ENCODE data around the gene HSPG2.
"Not testable (repeated sequence)": the region's sequence is repeated elsewhere in the genome, so short reads cannot be mapped to it uniquely, and the experiment has no call there.

Gene HSPG2

DNA sequence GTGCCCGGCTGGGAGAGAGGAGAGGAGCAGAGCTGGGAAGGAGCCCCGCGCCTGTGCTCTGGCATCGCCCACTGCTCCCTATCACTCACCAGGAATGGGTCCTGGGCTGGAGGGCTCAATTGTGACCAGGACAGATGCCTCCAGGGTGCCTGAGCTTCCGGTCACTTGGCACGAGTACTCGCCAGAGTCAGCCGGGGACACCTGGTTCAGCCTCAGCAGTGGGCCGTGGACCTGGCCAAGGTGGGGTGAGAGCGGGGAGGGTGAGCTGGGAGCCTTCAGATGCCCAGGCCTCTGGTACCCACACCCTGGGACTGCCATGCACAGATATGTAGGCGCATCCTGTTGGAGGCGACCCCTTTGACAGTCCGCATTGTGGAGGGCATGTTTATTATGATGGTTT is 93.9 kb downstream of the HSPG2 start:
- DNase-seq (ENCODE audit: low read depth), result no peak

DNA sequence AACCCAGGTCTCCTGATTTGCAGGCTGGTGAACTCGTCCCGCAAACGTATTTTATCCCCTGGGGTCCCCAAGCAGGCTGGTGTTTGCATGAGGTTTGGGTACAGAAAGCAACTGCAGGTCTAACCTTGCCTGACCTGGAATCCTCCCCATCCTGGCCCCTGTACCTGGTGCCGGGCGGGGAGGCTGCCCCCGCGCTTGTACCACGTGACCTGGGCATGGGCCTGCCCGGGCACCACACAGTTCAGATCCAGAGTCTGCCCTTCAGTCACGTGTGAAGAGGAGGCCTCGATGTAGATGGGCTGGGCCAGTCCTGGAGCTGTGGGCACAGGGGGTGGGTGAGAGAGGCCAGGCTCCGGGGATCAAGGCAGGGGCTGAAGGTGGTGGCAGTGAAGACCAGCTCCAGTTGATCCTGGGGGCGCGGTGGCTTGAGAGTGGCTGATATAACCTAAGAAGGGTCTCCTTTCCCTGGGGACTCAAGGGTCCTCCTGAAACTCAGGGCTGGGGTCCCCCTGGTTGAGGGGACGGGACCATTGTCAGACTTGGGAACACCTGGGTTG is 94.4 kb downstream of the HSPG2 start:
- no peak for DNase-seq (ENCODE audit: low read depth)

DNA sequence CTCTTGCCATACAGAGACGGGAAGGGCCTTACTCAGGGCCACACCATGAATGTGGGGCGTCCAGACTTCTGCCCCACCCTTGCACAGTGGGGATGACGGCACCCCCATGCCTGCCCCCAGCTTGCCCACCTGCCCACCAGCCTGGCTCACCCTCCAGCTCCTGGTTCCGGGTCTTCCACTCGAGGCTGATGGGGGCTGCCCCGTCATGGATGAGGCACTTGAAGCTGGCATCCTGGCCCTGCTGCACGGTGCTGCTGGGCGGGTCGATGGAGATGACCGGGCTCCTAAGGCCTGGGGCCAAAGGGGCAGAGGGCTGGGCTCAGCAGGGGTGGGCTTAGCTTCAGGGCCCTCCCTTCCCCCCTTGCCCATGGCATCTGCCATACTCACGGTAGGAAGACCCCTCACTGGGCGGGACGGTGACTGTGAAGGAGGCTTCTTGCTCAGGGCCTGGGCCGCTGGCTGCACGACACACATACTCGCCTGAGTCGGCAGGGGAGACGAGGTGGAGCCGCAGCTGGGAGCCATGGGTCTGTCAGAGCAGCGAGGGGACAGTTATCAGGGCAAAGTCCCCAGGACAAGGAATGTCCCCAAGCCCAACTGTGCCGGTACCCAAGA is 95.2 kb downstream of the HSPG2 start:
- DNase-seq (ENCODE audit: low read depth), result no peak

DNA sequence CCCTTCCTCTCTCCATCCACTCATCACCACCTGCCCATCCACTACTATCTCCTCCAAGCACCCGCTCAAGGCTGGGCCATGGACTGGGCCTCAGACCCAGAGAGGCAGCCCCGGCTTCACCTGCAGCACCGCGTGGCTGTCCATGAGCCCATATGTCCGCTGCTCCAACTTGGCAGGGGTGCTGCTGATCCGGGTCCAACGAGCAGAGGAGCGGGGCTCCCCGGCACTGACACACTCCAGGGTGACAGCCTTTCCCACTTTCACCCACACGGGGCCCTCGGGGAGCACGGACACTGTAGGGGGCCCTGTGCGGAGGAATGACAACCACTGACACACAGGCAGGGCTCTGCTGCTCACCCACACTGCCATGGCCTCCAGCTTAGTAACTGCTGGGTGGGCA is 96.1 kb downstream of the HSPG2 start:
- no peak for DNase-seq (ENCODE audit: low read depth)

DNA sequence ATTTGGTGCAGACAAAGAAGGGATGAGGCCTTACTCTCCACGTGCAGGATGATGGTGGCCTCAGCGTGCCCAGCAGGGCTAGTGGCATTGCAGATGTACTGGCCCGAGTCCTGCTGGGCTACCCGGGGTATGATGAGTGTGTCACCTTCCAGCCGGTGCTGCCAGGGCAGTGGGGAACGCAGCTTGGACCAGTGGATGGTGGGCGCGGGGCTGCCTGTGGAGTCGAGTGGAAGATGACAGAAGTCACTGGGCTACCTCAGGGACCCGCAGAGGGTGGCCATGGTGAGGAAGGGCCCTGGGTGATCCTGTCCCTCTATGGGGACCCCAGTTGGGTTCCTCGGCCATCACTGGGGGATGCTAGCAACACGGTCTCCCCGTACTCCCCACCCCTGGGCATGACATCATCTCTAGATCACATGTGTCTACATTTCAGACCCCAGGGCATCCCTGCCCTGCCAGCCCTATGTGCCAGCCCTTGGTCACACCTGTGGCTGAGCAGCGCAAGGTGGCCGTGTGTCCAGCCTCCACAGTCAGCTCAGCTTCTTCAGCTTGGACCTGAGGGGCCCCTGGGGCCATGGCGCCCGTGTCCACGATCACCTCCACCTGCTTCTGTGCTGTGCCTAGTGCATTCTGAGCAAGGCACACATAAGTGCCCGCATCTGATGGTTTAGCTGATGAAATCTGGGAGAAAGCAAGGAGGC is 97.6 kb downstream of the HSPG2 start:
- no peak for DNase-seq (ENCODE audit: low read depth)

DNA sequence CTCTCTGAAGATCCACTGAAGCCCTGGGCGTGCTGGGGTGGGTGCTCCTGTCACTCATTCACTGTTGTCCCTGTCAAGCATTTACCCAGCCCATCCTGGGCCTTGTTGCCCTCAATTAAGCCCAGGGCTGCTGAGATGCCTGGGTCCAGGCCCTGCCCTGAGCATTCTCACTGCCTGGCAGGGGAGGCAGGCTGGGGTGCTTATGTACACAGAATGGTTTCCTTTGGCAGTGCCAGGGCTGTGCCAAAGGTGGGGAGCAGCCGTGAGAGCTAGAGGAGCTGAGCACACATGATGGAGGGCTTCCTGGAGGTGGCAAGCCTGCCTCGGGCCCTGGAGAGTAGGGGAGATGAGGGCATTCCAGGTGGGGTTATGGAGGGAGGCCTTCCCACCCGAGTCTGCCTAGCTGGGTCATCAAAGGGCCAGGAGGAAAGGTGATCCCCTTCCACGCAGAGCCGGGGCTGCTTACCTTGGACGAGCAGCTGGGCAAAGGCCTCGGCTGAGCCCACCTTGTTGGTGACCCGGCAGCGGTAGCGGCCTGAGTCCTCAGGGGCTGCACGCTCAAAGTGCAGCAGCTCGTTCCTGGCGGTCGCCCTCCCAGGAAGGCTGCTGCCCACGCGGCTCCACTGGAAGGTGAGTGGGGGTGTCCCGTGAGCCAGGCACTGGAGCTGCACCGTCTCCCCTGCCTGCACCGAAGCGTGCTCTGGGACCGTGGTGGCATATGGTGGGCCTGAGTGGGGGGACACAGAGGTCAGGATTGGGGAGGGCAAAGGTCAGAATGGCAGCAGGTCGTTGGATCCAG is 98.6 kb downstream of the HSPG2 start:
- no peak for DNase-seq (ENCODE audit: low read depth)

DNA sequence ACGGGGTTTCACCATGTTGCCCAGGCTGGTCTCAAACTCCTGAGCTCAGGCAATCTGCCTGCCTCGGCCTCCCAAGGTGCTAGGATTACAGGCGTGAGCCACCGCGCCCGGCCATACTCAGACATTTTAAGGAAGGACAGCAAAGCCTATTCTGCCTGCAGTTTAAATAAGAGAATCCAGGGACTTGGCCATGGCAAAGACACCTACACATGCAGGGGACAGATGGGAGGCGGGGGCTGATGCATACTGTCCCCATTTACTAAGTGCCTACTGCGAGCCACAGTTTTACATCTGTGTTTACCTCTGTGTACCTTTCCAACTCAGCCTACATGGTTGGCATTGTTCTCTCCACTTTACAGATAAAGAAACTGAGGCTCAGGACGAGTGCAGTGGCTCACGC is 99.6 kb downstream of the HSPG2 start:
- no peak for DNase-seq (ENCODE audit: low read depth)

DNA sequence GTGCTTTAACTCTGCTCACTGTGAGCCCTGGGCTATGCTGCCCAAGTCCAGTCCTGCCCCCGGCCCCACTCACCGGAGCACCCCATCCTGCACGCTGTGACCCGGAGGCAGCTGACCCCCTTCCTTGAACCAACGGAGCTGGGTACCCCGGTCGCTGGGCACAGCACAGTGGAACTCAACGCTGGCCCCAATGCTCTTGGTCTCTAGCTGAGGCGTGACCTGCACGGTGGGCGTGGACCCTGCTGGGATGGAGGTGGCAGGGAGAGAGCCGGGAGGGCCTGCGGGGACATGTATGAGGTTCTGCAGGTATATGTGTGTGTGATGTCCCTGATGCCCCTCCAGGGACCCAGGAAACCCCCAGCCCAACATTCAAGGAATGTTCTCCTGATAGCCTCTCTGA is 100.4 kb downstream of the HSPG2 start:
- DNase-seq (ENCODE audit: low read depth), result no peak

DNA sequence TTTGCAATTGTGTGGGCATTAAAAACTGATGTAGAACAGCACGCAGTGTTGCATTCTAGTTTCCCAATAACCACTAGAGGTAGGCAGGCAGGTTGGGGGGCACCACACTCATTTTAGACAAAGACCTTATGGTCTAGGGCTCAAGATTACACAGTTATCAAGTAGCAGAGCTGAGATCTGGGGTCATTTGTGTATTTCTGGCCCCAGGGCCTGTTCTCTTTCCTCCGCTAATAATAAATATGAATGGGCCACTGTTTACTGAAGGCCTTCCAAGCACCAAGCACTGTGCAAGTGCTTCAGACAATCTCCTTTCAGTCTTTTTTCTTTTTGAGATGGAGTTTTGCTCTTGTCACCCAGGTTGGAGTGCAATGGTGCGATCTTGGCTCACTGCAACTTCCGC is 101.1 kb downstream of the HSPG2 start:
- no peak for DNase-seq (ENCODE audit: low read depth)

DNA sequence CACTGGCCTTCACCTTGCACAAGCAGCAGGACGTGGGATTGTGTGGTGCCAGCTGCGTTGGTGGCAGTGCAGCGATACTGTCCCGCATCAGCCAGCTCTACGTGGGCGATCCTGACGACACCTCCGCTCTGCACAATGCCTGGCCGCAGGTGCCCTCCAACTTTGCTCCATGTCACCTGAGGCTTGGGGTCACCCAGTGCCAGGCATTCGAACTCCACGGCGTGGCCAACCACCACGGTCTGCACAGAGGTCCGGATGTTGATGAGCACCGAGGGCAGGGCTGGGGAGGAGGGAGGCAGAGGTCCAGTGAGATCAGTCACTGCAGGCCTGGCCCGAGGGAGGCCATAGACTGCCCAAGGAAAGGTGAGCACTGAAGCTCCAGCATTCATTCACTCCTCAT is 102.4 kb downstream of the HSPG2 start:
- no peak for DNase-seq (ENCODE audit: low read depth)

DNA sequence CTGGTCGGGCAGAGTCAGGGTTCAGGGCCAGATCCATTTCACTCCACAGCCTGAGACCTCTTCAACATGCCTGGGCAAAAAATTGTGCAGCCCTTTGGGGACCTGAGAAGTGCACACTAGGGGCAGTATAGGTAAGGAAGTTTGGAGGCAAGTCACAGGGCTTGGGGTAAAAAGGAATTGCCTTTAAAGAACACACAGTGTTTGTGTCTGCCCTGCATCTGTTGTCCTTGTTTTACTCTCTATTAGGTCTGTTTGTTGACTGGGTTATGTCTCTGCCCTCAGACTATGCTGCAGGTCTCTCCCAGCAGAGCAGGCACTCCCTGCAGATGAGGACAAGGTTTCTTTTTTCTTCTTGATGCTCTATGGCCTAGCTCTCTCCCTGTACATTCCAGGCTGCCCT is 103.0 kb downstream of the HSPG2 start:
- no peak for DNase-seq (ENCODE audit: low read depth)

DNA sequence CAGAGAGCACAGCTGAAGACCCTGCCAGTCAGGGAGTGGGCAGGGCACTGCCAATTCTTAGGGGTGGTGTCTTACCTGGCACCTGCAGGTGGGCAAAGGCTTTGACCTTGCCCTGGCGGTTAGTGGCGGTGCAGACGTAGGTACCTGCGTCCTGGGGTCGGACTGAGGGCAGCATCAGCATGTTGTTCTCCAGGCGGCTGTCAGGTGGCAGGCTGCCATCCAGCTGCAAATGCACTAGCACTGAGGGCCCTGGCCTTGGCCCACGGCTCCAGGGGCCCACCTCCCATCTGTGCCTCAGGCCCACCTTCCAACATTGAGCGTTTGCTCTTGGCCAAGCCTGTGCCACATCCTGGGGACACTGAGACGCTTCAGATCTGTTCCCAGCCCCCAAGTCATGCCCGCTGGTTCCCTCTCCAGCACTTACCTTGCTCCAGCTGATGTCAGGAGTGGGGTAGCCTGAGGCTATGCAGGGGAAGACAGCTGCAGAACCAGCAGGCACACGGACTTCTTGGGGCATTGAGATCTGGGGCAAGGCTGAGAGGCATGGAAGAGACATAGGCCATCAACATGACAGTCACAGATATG is 103.6 kb downstream of the HSPG2 start:
- DNase-seq (ENCODE audit: low read depth), result no peak

DNA sequence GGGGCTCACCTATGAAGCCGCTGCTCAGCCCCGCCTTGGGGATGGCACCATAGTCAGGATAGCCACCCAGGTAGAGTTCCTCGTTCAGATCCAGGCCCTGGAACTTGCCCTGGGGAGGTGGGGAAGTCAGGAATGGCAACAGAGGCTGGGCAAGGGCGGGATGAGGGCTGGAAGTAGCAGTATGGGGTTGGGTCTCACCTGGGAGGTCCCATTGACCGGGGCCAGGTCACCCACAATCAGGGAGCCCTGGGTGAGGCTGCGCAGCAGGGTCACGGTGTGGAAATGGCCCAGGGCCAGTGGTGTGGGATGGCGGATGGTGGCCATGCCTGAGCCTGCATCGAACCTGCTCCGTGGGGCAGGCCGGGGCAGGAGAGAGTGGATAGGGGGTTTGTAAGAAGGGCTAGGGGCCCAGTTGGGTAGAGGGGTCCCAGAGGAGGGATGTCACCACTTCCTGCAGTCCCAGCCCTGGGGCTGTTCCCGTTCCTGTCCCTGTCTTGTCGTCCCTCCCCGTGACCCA is 105.6 kb downstream of the HSPG2 start:
- no peak for DNase-seq (ENCODE audit: low read depth)

DNA sequence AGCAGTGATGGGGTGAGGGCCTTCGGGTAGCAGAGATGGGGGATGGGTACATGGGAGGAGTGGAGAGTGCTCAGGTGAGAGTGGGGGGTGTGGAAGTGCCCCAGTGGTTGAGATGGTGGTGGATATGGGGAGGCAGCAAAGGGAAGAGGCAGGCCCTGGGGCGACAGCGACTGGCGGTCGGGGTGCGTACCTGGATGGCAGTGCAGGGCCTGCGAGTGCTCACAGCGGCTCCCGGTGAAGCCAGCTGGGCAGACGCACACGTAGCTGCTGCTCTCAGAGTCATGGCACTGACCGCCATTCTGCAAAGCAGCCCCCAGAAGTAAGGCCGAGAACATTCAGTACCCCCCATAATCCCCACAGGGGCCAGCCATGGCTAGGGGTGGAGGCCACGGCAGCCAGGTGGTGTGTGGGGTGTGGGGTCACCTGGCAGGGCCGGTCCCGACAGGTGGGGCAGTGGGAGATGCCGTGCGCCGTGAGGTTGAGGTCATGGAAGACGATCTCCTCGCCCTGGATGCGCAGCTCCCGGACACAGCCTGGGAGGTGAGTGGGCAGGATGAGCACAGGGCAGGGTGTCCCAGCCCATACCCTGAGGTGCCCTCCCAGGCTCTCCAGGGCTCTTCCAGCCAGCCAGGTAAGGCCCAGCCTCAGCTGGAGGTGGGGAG is 106.2 kb downstream of the HSPG2 start:
- DNase-seq (ENCODE audit: low read depth), result no peak

DNA sequence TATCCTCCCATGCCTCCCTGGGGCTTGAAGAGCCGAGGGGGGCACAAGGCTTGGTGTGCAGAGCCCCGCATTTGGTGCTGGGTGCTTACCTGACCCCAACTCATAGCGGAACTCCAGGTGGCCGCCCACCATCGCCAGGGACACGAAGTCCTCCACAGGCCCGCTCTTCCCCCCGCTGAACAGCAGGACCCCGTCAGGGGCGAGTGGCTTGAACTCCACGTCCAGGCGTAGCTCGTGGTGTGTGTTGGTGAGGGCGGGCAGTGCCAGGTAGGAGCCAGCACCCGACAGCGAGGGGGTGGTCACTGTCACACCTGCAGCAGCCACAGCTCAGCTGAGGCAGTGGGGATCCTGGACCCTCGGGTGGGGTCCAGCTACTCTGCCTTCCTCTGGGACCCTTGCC is 107.8 kb downstream of the HSPG2 start:
- DNase-seq (ENCODE audit: low read depth), result no peak

DNA sequence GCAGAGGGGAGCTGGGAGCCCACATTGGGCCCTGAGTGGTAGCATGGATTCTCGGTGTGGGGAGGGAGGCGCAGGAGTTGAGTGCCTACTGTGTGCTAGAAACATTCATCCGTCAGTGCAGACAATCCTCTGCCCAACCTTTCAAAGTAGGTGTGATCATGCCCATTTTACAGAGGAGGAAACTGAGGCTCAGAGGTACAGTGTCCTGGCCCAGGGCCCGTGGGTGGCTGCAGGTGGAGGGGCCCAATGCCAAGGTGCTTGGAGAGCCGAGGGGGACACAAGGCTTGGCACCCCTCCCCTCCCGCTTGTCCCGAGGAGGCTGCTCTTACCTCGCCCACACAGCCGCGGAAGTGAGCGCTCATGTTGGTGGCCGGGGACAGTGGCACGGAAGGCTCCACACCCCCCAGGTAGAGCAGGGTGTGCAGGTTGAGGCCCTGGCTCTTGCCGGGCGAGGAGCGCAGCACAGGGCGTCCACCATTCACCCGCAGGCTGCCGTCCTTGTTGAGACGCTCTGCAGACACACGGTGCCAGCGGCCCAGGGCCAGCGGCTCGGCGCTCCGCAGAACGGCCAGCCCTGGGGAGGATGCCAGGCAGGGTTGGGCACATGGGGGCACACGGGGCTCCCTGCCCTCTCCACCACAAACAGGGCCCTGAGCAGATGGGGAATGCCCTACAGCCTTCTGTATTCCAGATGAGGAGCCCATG is 108.5 kb downstream of the HSPG2 start:
- no peak for DNase-seq (ENCODE audit: low read depth)

DNA sequence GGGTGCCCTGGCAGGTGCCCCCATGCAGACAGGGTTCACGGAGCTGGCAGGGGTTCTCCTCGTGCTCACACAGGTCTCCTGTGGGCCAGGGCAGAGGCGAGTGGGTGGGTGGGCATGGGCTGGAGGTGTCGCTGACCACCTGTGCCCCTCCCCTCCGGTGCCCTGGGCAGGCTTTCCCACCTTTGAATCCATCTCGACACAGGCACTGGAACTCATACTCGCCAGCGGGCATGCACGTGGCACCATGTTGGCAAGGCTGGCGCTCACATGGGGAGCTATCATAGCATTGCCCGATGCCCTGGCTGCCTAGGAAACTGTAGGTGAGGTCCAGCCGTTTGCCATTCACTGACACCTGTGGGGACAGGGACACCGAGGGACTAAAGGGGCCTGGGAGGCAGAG is 109.0 kb downstream of the HSPG2 start:
- DNase-seq (ENCODE audit: low read depth), result no peak

DNA sequence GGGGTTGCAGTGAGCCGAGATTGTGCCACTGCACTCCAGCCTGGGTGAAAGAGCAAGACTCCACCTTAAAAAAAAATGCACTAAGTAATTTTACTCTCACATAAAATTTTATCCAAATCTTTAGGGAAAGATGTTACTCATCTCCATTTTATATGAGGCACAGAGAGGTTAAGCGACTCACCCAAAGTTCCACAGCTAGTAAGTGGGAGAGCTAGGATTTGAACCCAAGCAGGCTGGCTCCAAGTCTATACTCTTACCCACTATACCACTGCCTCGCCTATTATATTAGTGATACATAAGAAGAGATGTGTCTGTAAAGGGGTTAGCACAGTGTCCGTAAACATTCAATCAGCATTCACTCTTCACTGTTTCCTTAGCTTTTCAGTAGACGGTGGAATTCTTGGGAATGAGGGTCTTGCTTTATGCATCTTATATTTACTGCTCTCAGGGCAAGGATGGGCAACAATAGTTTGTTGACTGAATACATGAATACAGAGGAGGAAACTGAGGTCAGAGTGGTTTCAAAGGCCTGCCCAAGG is 109.9 kb downstream of the HSPG2 start:
- DNase-seq (ENCODE audit: low read depth), result no peak

DNA sequence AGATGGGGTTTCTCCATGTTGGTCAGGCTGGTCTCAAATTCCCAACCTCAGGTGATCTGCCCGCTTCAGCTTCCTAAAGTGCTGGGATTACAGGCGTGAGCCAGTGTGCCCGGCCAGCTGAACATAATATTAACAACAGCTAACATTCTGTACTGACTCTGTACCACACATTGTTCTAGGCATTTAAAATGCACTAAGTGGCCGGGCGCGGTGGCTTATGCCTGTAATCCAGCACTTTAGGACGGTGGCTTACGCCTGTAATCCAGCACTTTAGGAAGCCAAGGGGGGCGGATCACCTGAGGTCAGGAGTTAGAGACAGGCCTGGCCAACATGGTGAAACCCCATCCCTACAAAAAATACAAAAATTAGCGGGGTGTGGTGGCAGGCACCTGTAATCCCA is 110.4 kb downstream of the HSPG2 start:
- not testable (repeated sequence) for DNase-seq (ENCODE audit: low read depth)

DNA sequence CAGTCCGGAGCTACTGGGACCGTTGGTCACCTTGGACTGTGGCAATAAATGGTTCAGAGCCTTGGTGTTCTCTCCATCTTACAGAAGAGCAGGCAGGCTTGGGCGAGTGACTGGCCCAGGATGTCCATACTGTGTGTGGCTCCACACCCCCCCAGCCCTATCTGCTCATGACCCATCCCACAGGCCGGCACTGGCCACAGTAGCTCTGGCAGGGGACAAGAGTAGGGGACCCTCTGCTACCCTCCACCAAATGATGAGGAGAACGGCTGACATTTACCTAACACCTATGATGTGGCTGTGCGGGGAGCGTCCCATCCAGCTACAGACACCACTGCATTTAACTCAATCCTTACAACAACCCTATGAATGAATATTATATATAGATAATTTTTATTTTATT is 111.7 kb downstream of the HSPG2 start:
- no peak for DNase-seq (ENCODE audit: low read depth)

DNA sequence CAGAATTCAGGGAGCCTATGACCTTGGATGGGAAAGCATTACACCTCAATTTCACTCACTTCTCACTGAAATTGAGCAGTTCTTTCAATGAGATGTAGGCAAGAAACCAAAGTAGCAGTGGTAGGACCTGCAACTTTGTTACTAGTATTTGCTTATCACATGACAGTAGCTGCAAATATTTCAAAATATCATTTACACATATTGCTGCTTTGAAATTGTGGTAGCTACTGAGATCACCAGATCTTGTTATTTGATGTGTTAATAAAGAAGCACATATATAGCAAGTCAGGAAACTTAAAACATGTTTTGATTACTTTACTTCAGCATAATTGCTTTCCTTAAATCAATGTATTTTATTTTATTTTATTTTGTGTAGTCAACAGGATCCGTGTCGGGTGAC is 112.2 kb downstream of the HSPG2 start:
- no peak for DNase-seq (ENCODE audit: low read depth)

Measured in stimulated activated CD8-positive, alpha-beta memory T cell treated with anti-CD3 and anti-CD28 coated beads, Interleukin-7, amount 100 ng/mL, for 24 hours (primary cell).